ENCODE data around the gene APOB. TPM values are rescaled to one million over a fixed set of nuclear protein-coding genes. Genes with fewer than 3 reads are reported as not detected.

The APOB gene
- total RNA-seq, 3 donors from 2014 or later (not counting 1 experiment from before 2014, with no cell fraction given) = not detected

GRCh38 chr2:21019000-21019677, 24.7 kb downstream of the APOB start:
- no peak overlapping the region for H3K27ac ChIP-seq (ENCODE audit: low read length)
- DNase-seq (no peak), ATAC-seq (no peak)
- no peaks in the 10 kb centered on the region for H3K36me3 ChIP-seq (ENCODE audit: control insufficient read depth, insufficient read depth, low read length)
- H3K4me3 ChIP-seq (ENCODE audit: low read length) = no peak overlapping the region
- no peaks in the 10 kb centered on the region for H3K4me1 Mint-ChIP-seq
- H3K9me3 Mint-ChIP-seq = no peaks in the 10 kb centered on the region
- no peaks in the 10 kb centered on the region for H3K27me3 ChIP-seq (ENCODE audit: control insufficient read depth, insufficient read depth, low read length)
- no peaks in the 10 kb centered on the region for H3K9me3 ChIP-seq (ENCODE audit: control insufficient read depth, insufficient read depth, low read length)
- TF ChIP-seq CTCF (IDR thresholded peaks at IDR 0.05) = no peak
- no peaks in the 10 kb centered on the region for H3K36me3 Mint-ChIP-seq
- intact Hi-C loops (cut with micrococcal nuclease) = no loop called here
- 87% methylated on average over 3 of the region's 3 CpGs for WGBS (ENCODE audit: insufficient coverage)
- no peak overlapping the region for H3K4me3 Mint-ChIP-seq
- H3K27ac Mint-ChIP-seq = no peak overlapping the region
- H3K4me1 ChIP-seq (ENCODE audit: control insufficient read depth, insufficient read depth, low read length) = no peaks in the 10 kb centered on the region
- H3K27me3 Mint-ChIP-seq (ENCODE audit: low read depth in 2 of 2) = peaks cover 0 to 4% of the 10 kb centered on the region in 2 donors

- Histone ChIP-seq H3K27ac (ENCODE audit: low read length) (no peak overlapping the region), H3K9me3 (ENCODE audit: control insufficient read depth, insufficient read depth, low read length) (no peaks in the 10 kb centered on the region), H3K4me3 (ENCODE audit: low read length) (no peak overlapping the region), H3K36me3 (ENCODE audit: control insufficient read depth, insufficient read depth, low read length) (no peaks in the 10 kb centered on the region), H3K27me3 (ENCODE audit: control insufficient read depth, insufficient read depth, low read length) (no peaks in the 10 kb centered on the region), H3K4me1 (ENCODE audit: control insufficient read depth, insufficient read depth, low read length) (no peaks in the 10 kb centered on the region)
- no peak for ATAC-seq
- Mint-ChIP-seq H3K27ac (no peak overlapping the region), H3K27me3 (ENCODE audit: low read depth in 2 of 2) (peaks cover 0 to 7% of the 10 kb centered on the region in 2 donors), H3K4me3 (no peak overlapping the region), H3K4me1 (no peaks in the 10 kb centered on the region), H3K9me3 (no peaks in the 10 kb centered on the region), H3K36me3 (no peaks in the 10 kb centered on the region)
- no peak for TF ChIP-seq CTCF (IDR thresholded peaks at IDR 0.05)
- 82% methylated on average over 2 of the region's 2 CpGs for WGBS (ENCODE audit: insufficient coverage)
- intact Hi-C loops (cut with micrococcal nuclease) = no loop called here
- DNase-seq = no peak
Observed at GRCh38 chr2:21018290-21018689, 25.6 kb downstream of the APOB start.

GRCh38 chr2:21017748-21018276, 26.1 kb downstream of the APOB start:
- Histone ChIP-seq H3K9me3 (ENCODE audit: control insufficient read depth, insufficient read depth, low read length) (no peaks in the 10 kb centered on the region), H3K36me3 (ENCODE audit: control insufficient read depth, insufficient read depth, low read length) (no peaks in the 10 kb centered on the region), H3K4me1 (ENCODE audit: control insufficient read depth, insufficient read depth, low read length) (no peaks in the 10 kb centered on the region), H3K4me3 (ENCODE audit: low read length) (no peak overlapping the region), H3K27ac (ENCODE audit: low read length) (no peak overlapping the region), H3K27me3 (ENCODE audit: control insufficient read depth, insufficient read depth, low read length) (no peaks in the 10 kb centered on the region)
- Mint-ChIP-seq H3K4me1 (no peaks in the 10 kb centered on the region), H3K27ac (no peak overlapping the region), H3K36me3 (no peaks in the 10 kb centered on the region), H3K27me3 (ENCODE audit: low read depth in 2 of 2) (peaks cover 0 to 7% of the 10 kb centered on the region in 2 donors), H3K9me3 (no peaks in the 10 kb centered on the region), H3K4me3 (no peak overlapping the region)
- intact Hi-C loops (cut with micrococcal nuclease) = no loop called here
- DNase-seq = no peak
- no peak for TF ChIP-seq CTCF (IDR thresholded peaks at IDR 0.05)
- 85% methylated on average over 4 of the region's 4 CpGs for WGBS (ENCODE audit: insufficient coverage)
- ATAC-seq = no peak

GRCh38 chr2:21015281-21015645, 28.6 kb downstream of the APOB start:
- ATAC-seq = no peak
- no peak overlapping the region for H3K27ac Mint-ChIP-seq

More at GRCh38 chr2:21015281-21015645, 28.6 kb downstream of the APOB start:
- Histone ChIP-seq H3K36me3 (ENCODE audit: control insufficient read depth, insufficient read depth, low read length) (no peaks in the 10 kb centered on the region), H3K4me1 (ENCODE audit: control insufficient read depth, insufficient read depth, low read length) (no peaks in the 10 kb centered on the region), H3K27me3 (ENCODE audit: control insufficient read depth, insufficient read depth, low read length) (no peaks in the 10 kb centered on the region), H3K9me3 (ENCODE audit: control insufficient read depth, insufficient read depth, low read length) (no peaks in the 10 kb centered on the region), H3K4me3 (ENCODE audit: low read length) (no peak overlapping the region), H3K27ac (ENCODE audit: low read length) (no peak overlapping the region)
- intact Hi-C loops (cut with micrococcal nuclease) = no loop called here
- H3K36me3 Mint-ChIP-seq = no peaks in the 10 kb centered on the region
- H3K9me3 Mint-ChIP-seq = no peaks in the 10 kb centered on the region
- TF ChIP-seq CTCF (IDR thresholded peaks at IDR 0.05) = no peak
- peaks cover 7 to 9% of the 10 kb centered on the region in 2 donors for H3K27me3 Mint-ChIP-seq (ENCODE audit: low read depth in 2 of 2)
- DNase-seq = no peak
- H3K4me3 Mint-ChIP-seq = no peak overlapping the region
- H3K4me1 Mint-ChIP-seq = no peaks in the 10 kb centered on the region
- WGBS (ENCODE audit: insufficient coverage) = 87% methylated on average over 3 of the region's 3 CpGs
